A549 (cell line): ENCODE data around the gene ISM1. TPM values are rescaled to one million over a fixed set of nuclear protein-coding genes. Genes with fewer than 3 reads are reported as not detected.

Experiments
- ATAC-seq, 2 experiments: fragments of 200-7000 bp in 1 of 2; fragments of >200 bp in 1 of 2; cut with Nextera tagmentation in 1 of 2; cut with Tn5 transposase in 1 of 2; 3 replicates each; pipeline versions ENCODE4 v1.8.0 to v1.9.1; 2018 to 2020; ENCODE audit warnings: mild to moderate bottlenecking in 1 of 2, moderate library complexity in 1 of 2
- CTCF ChIA-PET: fragments of 300-600 bp; sonication (Branson Sonifier 250); formaldehyde crosslinking; extraction: SDS; loops from one replicate; lab custom pipeline; 2021; ENCODE audit warnings: antibody characterized with exemption, inconsistent platforms; lab: Yijun Ruan, JAX
- POLR2A ChIA-PET: fragments of 350-600 bp; formaldehyde crosslinking; extraction: SDS; loops from one replicate; lab custom pipeline; 2021; ENCODE audit warnings: antibody characterized with exemption, inconsistent platforms; lab: Yijun Ruan, JAX
- DNase-seq, 2 experiments: peaks; one replicate each; pipeline versions ENCODE4 v3.0.0 to v3.0.0-alpha.2; 2011 to 2016; ENCODE audit warnings: low read depth in 1 of 2, low spot score in 1 of 2
- FAIRE-seq: peaks from 2 replicates; lab custom pipeline; 2011; peaks lifted over from hg19 to GRCh38; lab: Jason Lieb, UNC
- H3K27ac ChIP-seq, 2 experiments: fragments of >200 bp; sonication (Bioruptor Twin); formaldehyde crosslinking; 3 replicates each; pipeline ENCODE4 v1.5.1; 2016 to 2017
- H3K4me1 ChIP-seq: fragments of >200 bp; sonication (Bioruptor Twin); formaldehyde crosslinking; 3 replicates; pipeline ENCODE4 v1.6.1; 2016
- H3K4me2 ChIP-seq: fragments of >200 bp; sonication (Bioruptor Twin); formaldehyde crosslinking; 3 replicates; pipeline ENCODE4 v1.6.1; 2016
- H3K4me3 ChIP-seq: fragments of >200 bp; sonication (Bioruptor Twin); formaldehyde crosslinking; 3 replicates; pipeline ENCODE4 v1.5.1; 2016
- H3K9me3 ChIP-seq: fragments of >200 bp; sonication (Bioruptor Twin); formaldehyde crosslinking; 3 replicates; pipeline ENCODE4 v1.6.1; 2016
- BHLHE40 ChIP-seq: IDR thresholded peaks from 2 replicates; pipeline ENCODE4 v1.6.1; 2012; ENCODE audit warnings: low read depth, low read length, inconsistent platforms
- CHD2 ChIP-seq: fragments of 150-350 bp; IDR thresholded peaks from 2 replicates; pipeline ENCODE4 v1.6.1; 2014; ENCODE audit warnings: low read length; ENCODE audit not compliant: partially characterized antibody
- CHD4 ChIP-seq: fragments of 200-600 bp; sonication (generic); IDR thresholded peaks from 2 replicates; pipeline ENCODE4 v1.6.1; 2016; ENCODE audit warnings: antibody characterized with exemption, mild to moderate bottlenecking, borderline replicate concordance
- FOXS1 ChIP-seq: fragments of 250-450 bp; sonication (Bioruptor Pico); IDR thresholded peaks from 2 replicates; pipeline ENCODE4 v1.5.0; 2020; ENCODE audit warnings: mild to moderate bottlenecking, moderate library complexity
- GATA3 ChIP-seq: IDR thresholded peaks from 2 replicates; pipeline ENCODE4 v1.6.1; 2012; ENCODE audit warnings: borderline replicate concordance
- HDAC2 ChIP-seq: fragments of 200-600 bp; sonication (generic); IDR thresholded peaks from 2 replicates; pipeline ENCODE4 v1.6.1; 2016
- HOXA7 ChIP-seq: fragments of 250-450 bp; sonication (Bioruptor Pico); IDR thresholded peaks from 2 replicates; pipeline ENCODE4 v1.5.0; 2020; ENCODE audit warnings: mild to moderate bottlenecking, moderate library complexity
- HOXB13 ChIP-seq: fragments of 250-450 bp; sonication (Bioruptor Pico); IDR thresholded peaks from 2 replicates; pipeline ENCODE4 v1.5.0; 2020; ENCODE audit warnings: low read depth, mild to moderate bottlenecking, moderate library complexity
- HOXB5 ChIP-seq: fragments of 250-450 bp; sonication (Bioruptor Pico); IDR thresholded peaks from 2 replicates; pipeline ENCODE4 v1.5.0; 2020; ENCODE audit warnings: mild to moderate bottlenecking, moderate library complexity
- JUN ChIP-seq, 2 experiments: fragments of >200 bp; sonication (Bioruptor Twin); formaldehyde crosslinking; IDR thresholded peaks; 2 replicates in 1 of 2; 3 replicates in 1 of 2; pipeline ENCODE4 v1.6.1; 2016 to 2017
- JUNB ChIP-seq: fragments of >200 bp; sonication (Bioruptor Twin); formaldehyde crosslinking; IDR thresholded peaks from 2 replicates; pipeline ENCODE4 v1.6.1; 2016
- KDM1A ChIP-seq: fragments of 200-600 bp; sonication (generic); IDR thresholded peaks from 2 replicates; pipeline ENCODE4 v1.6.1; 2016; ENCODE audit warnings: low read depth, mild to moderate bottlenecking
- MAZ ChIP-seq: fragments of 150-350 bp; IDR thresholded peaks from 2 replicates; pipeline ENCODE4 v1.6.1; 2014; ENCODE audit warnings: antibody characterized with exemption, low read depth, low read length, borderline replicate concordance
- NFE2L2 ChIP-seq: fragments of 150-350 bp; conservative IDR thresholded peaks from 2 replicates; pipeline ENCODE4 v1.6.1; 2014; ENCODE audit warnings: low read length
- NPAS2 ChIP-seq: fragments of 250-450 bp; sonication (Bioruptor Pico); IDR thresholded peaks from 2 replicates; pipeline ENCODE4 v1.8.0; 2022; ENCODE audit warnings: mild to moderate bottlenecking, moderate library complexity, borderline replicate concordance
- POLR2AphosphoS2 ChIP-seq: conservative IDR thresholded peaks from 2 replicates; pipeline ENCODE4 v1.6.1; 2012; ENCODE audit warnings: low read length, improper control_type of control experiment, inconsistent platforms
- RARB ChIP-seq: fragments of 250-450 bp; sonication (Bioruptor Pico); IDR thresholded peaks from 2 replicates; pipeline ENCODE4 v1.8.0; 2021; ENCODE audit warnings: mild to moderate bottlenecking, moderate library complexity
- RCOR1 ChIP-seq: fragments of 150-350 bp; IDR thresholded peaks from 2 replicates; pipeline ENCODE4 v1.6.1; 2014; ENCODE audit warnings: antibody characterized with exemption, low read length, low read depth
- SREBF2 ChIP-seq: fragments of 450-650 bp; IDR thresholded peaks from 2 replicates; pipeline ENCODE4 v1.6.1; 2014; ENCODE audit warnings: mild to moderate bottlenecking, moderate library complexity
- TP53 ChIP-seq: fragments of 250-450 bp; sonication (Bioruptor Pico); IDR thresholded peaks from 2 replicates; pipeline ENCODE4 v1.5.0; 2021; ENCODE audit warnings: mild to moderate bottlenecking, moderate library complexity
- ZNF302 ChIP-seq: fragments of 250-450 bp; sonication (Bioruptor Pico); IDR thresholded peaks from 2 replicates; pipeline ENCODE4 v1.9.0; 2021; ENCODE audit warnings: inconsistent platforms, mild to moderate bottlenecking, moderate library complexity
- WGBS: methylation state at CpG from one replicate; pipeline ENCODE4 v1.1.6; 2017; ENCODE audit errors: missing lambda C conversion rate; 5-methylcytosine and 5-hydroxymethylcytosine counted together
- polyA plus RNA-seq, 4 experiments: library from polyadenylated mRNA; depleted of rRNA in 3 of 4; stranded (reverse); fragments of >200 nt; fragmentation: RNase III in 1 of 4; extraction: RNeasy Plus Mini Kit Qiagen cat#74134 plus additional on column Dnase treatment in 1 of 4; gene quantifications; 2 replicates in 3 of 4; 3 replicates in 1 of 4; pipeline ENCODE4 v1.2.3, GENCODE V29; 2011 to 2017
- TF ChIP-seq, protein P1 (sequence below): fragments of 450-650 bp; IDR thresholded peaks from 2 replicates; pipeline ENCODE4 v1.6.1; 2014; ENCODE audit warnings: antibody characterized with exemption
- TF ChIP-seq, protein P2 (sequence below): fragments of 150-350 bp; IDR thresholded peaks from 2 replicates; pipeline ENCODE4 v1.6.1; 2014; ENCODE audit warnings: low read depth, mild to moderate bottlenecking, low read length
- TF ChIP-seq, protein P3 (sequence below): fragments of 250-450 bp; sonication (Bioruptor Pico); IDR thresholded peaks from 2 replicates; pipeline ENCODE4 v1.5.0; 2021; ENCODE audit warnings: mild to moderate bottlenecking, moderate library complexity, borderline replicate concordance

ISM1 gene
- polyA plus RNA-seq, 2 of the 4 experiments (the other 2 are of a cell fraction): 0.18 to 0.39 TPM

DNA sequence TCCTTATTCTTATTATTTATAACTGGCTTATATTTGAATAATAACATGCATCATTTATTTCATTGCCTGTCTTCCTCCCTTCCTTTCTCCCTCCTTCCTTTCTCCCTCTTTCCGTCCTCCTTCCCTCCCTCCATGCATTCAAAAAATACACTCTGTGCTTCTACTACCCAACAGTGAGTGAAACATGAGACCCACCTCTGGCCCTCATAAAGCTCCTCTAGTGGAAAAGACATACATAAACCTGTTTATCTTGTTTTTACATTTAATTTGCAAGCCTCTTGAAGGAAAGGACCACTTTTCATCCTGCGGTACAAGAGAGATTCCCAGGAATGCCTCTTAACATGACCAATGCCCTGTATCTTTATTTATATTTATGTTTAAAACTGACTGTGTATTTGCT lies 21.8 kb upstream of the ISM1 start:
- FAIRE-seq: peak; percentile 46

DNA sequence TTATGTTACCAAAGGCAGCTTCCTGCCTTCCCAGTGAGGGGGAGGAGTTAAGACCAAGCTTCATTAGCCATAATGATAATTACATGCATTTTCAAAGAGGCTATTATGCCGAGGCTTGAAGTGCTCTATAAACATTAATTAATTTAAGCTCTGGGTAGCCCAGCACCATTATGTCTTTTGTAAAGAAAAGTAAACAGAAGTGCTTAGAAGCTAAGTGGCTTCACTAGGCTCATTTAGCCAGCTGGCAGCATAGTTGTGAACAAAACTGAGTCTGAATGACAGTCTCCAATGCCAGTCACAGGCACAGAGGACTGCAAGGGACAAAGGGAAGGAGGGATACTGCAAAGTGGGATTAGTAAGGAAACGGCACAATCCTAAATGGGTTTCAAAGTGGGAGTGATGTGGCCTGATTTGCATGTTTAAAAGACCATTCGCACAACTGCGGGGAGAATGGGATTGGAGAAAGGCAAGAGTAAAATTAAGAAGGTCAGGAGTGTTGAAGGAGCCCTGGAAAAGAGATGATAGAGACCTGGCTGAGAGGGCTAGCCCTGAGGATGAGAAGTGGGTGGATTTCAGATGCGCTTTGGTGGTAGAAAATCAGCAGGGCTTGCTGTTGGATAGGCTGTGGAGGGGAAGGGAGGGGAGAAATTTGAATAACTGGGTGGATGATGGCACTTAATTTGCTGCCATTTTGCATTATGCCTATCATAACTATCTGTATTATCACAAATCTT lies 20.1 kb upstream of the ISM1 start:
- no peaks in the 10 kb centered on the region for H3K4me1 ChIP-seq
- no peak for DNase-seq
- FAIRE-seq: no peak
- WGBS: 54% methylated on average over 5 of the region's 5 CpGs
- H3K4me3 ChIP-seq: no peak overlapping the region
- H3K9me3 ChIP-seq: no peaks in the 10 kb centered on the region
- ChIA-PET POLR2A (no interaction called here), CTCF (interaction anchor here (0.5 to 0.9 kb wide), 2 partner anchors 40 to 345 kb away, joined by 3 to 6 read pairs; no protein-coding TSS in a partner anchor)
- no peak for TF ChIP-seq FOXS1 (CRISPR knock-in tag)
- no peak for TF ChIP-seq HOXB13
- TF ChIP-seq KDM1A: no peak
- TF ChIP-seq, protein P1, sequence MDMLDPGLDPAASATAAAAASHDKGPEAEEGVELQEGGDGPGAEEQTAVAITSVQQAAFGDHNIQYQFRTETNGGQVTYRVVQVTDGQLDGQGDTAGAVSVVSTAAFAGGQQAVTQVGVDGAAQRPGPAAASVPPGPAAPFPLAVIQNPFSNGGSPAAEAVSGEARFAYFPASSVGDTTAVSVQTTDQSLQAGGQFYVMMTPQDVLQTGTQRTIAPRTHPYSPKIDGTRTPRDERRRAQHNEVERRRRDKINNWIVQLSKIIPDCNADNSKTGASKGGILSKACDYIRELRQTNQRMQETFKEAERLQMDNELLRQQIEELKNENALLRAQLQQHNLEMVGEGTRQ: no peak
- TF ChIP-seq RCOR1: no peak
- H3K27ac ChIP-seq: no peak overlapping the region
- no peak for ATAC-seq
- H3K4me2 ChIP-seq: no peak overlapping the region

More for the DNA sequence above, 21.8 kb upstream of the ISM1 start:
- Histone ChIP-seq H3K9me3 (no peaks in the 10 kb centered on the region), H3K4me1 (no peaks in the 10 kb centered on the region), H3K4me3 (no peak overlapping the region), H3K4me2 (no peak overlapping the region), H3K27ac (no peak overlapping the region)
- 82% methylated on average over 2 of the region's 2 CpGs for WGBS
- POLR2A ChIA-PET: no interaction called here
- CTCF ChIA-PET: no interaction called here
- no peak for TF ChIP-seq JUNB
- no peak for TF ChIP-seq ZNF302 (CRISPR knock-in tag)
- TF ChIP-seq GATA3: no peak
- TF ChIP-seq SREBF2: no peak
- no peak for TF ChIP-seq RARB (CRISPR knock-in tag)
- TF ChIP-seq BHLHE40: no peak
- TF ChIP-seq HDAC2: no peak
- no peak for TF ChIP-seq POLR2AphosphoS2
- ATAC-seq (no peak), DNase-seq (no peak)

DNA sequence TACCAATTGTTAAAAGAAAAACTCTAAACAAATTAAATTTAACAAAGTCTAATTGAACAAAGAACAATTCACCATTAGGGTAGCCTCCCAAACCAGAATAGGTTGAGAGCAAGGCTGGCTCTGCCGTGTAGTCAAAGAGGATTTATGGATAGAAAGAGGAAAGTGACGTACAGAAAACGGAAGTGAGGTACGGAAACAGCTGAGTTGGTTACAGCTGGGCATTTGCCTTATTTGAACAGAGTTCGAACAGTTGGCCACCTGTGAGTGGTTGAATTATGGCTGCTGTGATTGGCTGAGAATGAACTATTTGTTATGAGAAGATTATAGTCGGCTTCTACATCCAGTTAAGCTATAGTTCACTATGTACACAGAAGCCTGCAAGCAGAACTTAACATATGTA lies 18.5 kb upstream of the ISM1 start:
- DNase-seq: no peak
- H3K4me3 ChIP-seq: no peak overlapping the region
- H3K27ac ChIP-seq: no peak overlapping the region
- no peak for ATAC-seq
- CTCF ChIA-PET: interaction anchor here (0.5 to 1.3 kb wide), 3 partner anchors 69 to 344 kb away, joined by 3 to 9 read pairs (median 3); no protein-coding TSS in a partner anchor
- no peaks in the 10 kb centered on the region for H3K4me1 ChIP-seq
- H3K4me2 ChIP-seq: no peak overlapping the region
- FAIRE-seq: no peak
- TF ChIP-seq TP53 (CRISPR knock-in tag) (no peak), HOXA7 (CRISPR knock-in tag) (no peak), NFE2L2 (no peak)
- TF ChIP-seq, protein P1: no peak
- TF ChIP-seq, all 56 proteins: peak for 0
- H3K9me3 ChIP-seq: no peaks in the 10 kb centered on the region
- 62% methylated on average over 6 of the region's 6 CpGs for WGBS
- POLR2A ChIA-PET: no interaction called here

DNA sequence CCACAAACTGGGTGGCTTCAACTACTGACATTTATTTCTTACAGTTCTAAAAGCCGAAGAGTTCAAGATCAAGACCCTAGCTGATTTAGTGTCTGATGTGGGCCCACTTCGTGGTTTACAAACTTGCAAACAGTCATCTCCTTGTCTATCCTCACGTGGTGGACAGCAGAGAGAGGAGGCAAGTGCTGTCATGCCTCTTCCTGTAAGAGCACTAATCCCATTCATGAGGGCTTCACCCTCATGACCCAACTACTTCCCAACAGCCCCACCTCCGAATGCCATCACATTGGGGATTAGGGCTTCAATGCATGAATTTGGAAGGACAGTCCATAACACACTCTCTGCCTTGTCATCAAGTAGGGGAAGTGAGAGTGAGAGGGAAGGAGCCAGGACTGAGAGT lies 15.6 kb upstream of the ISM1 start:
- no peak for FAIRE-seq
- CTCF ChIA-PET: interaction anchor here (0.9 kb wide), 1 partner anchor 8 kb away, joined by 3 read pairs; no protein-coding TSS in a partner anchor
- 17% methylated on average over 4 of the region's 4 CpGs for WGBS
- TF ChIP-seq HOXB5 (no peak), NPAS2 (CRISPR knock-in tag) (no peak), CHD2 (no peak), CHD4 (no peak), BHLHE40 (no peak), NFE2L2 (no peak), MAZ (no peak), GATA3 (no peak), RARB (CRISPR knock-in tag) (no peak), RCOR1 (no peak), FOXS1 (CRISPR knock-in tag) (no peak), JUN (IDR thresholded peaks at IDR 0.05) (no peak), HOXA7 (CRISPR knock-in tag) (no peak), HDAC2 (no peak)
- TF ChIP-seq, protein P2, sequence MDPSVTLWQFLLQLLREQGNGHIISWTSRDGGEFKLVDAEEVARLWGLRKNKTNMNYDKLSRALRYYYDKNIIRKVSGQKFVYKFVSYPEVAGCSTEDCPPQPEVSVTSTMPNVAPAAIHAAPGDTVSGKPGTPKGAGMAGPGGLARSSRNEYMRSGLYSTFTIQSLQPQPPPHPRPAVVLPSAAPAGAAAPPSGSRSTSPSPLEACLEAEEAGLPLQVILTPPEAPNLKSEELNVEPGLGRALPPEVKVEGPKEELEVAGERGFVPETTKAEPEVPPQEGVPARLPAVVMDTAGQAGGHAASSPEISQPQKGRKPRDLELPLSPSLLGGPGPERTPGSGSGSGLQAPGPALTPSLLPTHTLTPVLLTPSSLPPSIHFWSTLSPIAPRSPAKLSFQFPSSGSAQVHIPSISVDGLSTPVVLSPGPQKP: no peak
- TF ChIP-seq, protein P3, sequence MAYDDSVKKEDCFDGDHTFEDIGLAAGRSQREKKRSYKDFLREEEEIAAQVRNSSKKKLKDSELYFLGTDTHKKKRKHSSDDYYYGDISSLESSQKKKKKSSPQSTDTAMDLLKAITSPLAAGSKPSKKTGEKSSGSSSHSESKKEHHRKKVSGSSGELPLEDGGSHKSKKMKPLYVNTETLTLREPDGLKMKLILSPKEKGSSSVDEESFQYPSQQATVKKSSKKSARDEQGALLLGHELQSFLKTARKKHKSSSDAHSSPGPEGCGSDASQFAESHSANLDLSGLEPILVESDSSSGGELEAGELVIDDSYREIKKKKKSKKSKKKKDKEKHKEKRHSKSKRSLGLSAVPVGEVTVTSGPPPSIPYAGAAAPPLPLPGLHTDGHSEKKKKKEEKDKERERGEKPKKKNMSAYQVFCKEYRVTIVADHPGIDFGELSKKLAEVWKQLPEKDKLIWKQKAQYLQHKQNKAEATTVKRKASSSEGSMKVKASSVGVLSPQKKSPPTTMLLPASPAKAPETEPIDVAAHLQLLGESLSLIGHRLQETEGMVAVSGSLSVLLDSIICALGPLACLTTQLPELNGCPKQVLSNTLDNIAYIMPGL (CRISPR knock-in tag): no peak

More for the DNA sequence above, 15.6 kb upstream of the ISM1 start:
- Histone ChIP-seq H3K4me2 (no peak overlapping the region), H3K9me3 (no peaks in the 10 kb centered on the region), H3K27ac (no peak overlapping the region), H3K4me1 (no peaks in the 10 kb centered on the region), H3K4me3 (no peak overlapping the region)
- no peak for DNase-seq
- POLR2A ChIA-PET: no interaction called here
- ATAC-seq: 0 out of 6 replicates have a peak, but pooled peaks of 1 of the 2 experiments have one; percentile 30
